Measurements from ENCODE around the gene RAPGEF2. TPM values are rescaled to one million over a fixed set of nuclear protein-coding genes. Genes with fewer than 3 reads are reported as not detected.

The RAPGEF2 gene
- total and polyA plus RNA-seq, 10 of the 15 experiments (the other 5 are each of a cell fraction or from before 2014, with no cell fraction given): 0.31 to 24.0 (median 2.9) TPM

GRCh38 chr4:159148441-159148840, 45.6 kb downstream of the RAPGEF2 start:
- CTCF ChIA-PET: no interaction called here
- H3K79me2 ChIP-seq (ENCODE audit: control insufficient read depth, insufficient read depth, low read length): peaks cover 67% of the 10 kb centered on the region
- in situ Hi-C loops (cut with MboI): no loop called here

More at GRCh38 chr4:159148441-159148840, 45.6 kb downstream of the RAPGEF2 start:
- Histone ChIP-seq H3K4me1 (ENCODE audit: control insufficient read depth, insufficient read depth, low read length) (peaks cover 32% of the 10 kb centered on the region), H3K27ac (ENCODE audit: control insufficient read depth, insufficient read depth) (no peak overlapping the region), H3K36me3 (ENCODE audit: control insufficient read depth in 2 of 2, insufficient read depth in 2 of 2, low read length in 1 of 2) (no peaks in the 10 kb centered on the region), H3K27me3 (replicated peaks in 1 of 2; ENCODE audit: control insufficient read depth in 2 of 2, insufficient read depth in 2 of 2, low read length in 1 of 2) (no peaks in the 10 kb centered on the region), H3K4me3 (no peak overlapping the region), H3K9ac (ENCODE audit: control insufficient read depth, insufficient read depth, low read length) (no peak overlapping the region), H4K20me1 (ENCODE audit: control insufficient read depth, insufficient read depth) (no peaks in the 10 kb centered on the region; the same call in 1 of the 2 replicates), H3K4me2 (ENCODE audit: control insufficient read depth, insufficient read depth) (no peak overlapping the region), H3K9me3 (replicated peaks; ENCODE audit: control insufficient read depth, insufficient read depth, low read length) (no peaks in the 10 kb centered on the region; the same call in 2 of the 3 replicates), H2AFZ (ENCODE audit: control insufficient read depth, low read depth, low read length) (no peak overlapping the region)
- ChIA-PET RAD21 (ENCODE audit: unreplicated experiment) (no interaction called here), SMC1A (ENCODE audit: uncharacterized antibody, unreplicated experiment) (interaction anchor here (1.7 kb wide), 1 partner anchor 93 kb away, joined by 4 read pairs; no protein-coding TSS in a partner anchor), POLR2A (no interaction called here)
- intact Hi-C loops (cut with micrococcal nuclease; ENCODE audit: unreplicated experiment): no loop called here
- FAIRE-seq (no peak), DNase-seq (ENCODE audit: low read depth, low spot score) (no peak), ATAC-seq (no peak)
- BruUV-seq (replicated peaks): no TSS peak
- TF ChIP-seq TBL1XR1 (IDR thresholded peaks at IDR 0.05; ENCODE audit: low read depth, low read length) (no peak), EP300 (IDR thresholded peaks at IDR 0.05; ENCODE audit: borderline replicate concordance in 1 of 2, control insufficient read depth in 1 of 2, low read depth in 2 of 2, low read length in 2 of 2) (no peak), E2F8 (IDR thresholded peaks at IDR 0.05; ENCODE audit: low read depth, partially characterized antibody) (no peak), EED (IDR thresholded peaks at IDR 0.05; ENCODE audit: low read depth) (no peak), SMARCA5 (IDR thresholded peaks at IDR 0.05) (no peak), ZNF622 (IDR thresholded peaks at IDR 0.05) (no peak), IRF4 (IDR thresholded peaks at IDR 0.05; ENCODE audit: low read depth, low read length) (no peak), CBFB (IDR thresholded peaks at IDR 0.05; ENCODE audit: low read depth) (no peak), SPI1 (IDR thresholded peaks at IDR 0.05; ENCODE audit: borderline replicate concordance, insufficient read depth, low read depth, low read length) (no peak), CHD1 (IDR thresholded peaks at IDR 0.05; ENCODE audit: low read depth, low read length) (no peak)
- WGBS (ENCODE audit: insufficient coverage, insufficient replicate concordance, low lambda C conversion rate, missing lambda C conversion rate): 98% methylated on average over 2 of the region's 2 CpGs
